NT2/D1 (cell line): ENCODE results near the gene PRDM12.

Experiments
- SUZ12 ChIP-seq: IDR thresholded peaks from 2 replicates; pipeline ENCODE4 v1.6.1; 2011; ENCODE audit not compliant: insufficient read length, insufficient read depth; ENCODE audit errors: extremely low read depth
- ZNF274 ChIP-seq: IDR thresholded peaks from 2 replicates; pipeline ENCODE4 v1.6.1; 2011; ENCODE audit warnings: mild to moderate bottlenecking, low read depth, low read length

- no peak for TF ChIP-seq ZNF274
- TF ChIP-seq SUZ12: no peak
These were observed 6.2 kb downstream of the PRDM12 start for GRCh38 chr9:130670644-130671043.
